Brain microvascular endothelial cell (primary cell): ENCODE measurements around the gene EIF4EBP2.

Source experiments
- DNase-seq: peaks from one replicate; pipeline ENCODE4 v3.0.0-alpha.2; 2020
- H3K27ac ChIP-seq: fragments of 250-450 bp; sonication (Bioruptor Pico); 2 replicates; pipeline ENCODE4 v1.5.1; 2020; ENCODE audit warnings: mild to moderate bottlenecking, moderate library complexity
- H3K27me3 ChIP-seq: fragments of 250-450 bp; sonication (Bioruptor Pico); replicated peaks from 2 replicates; pipeline ENCODE4 v1.5.1; 2020; ENCODE audit warnings: mild to moderate bottlenecking
- H3K36me3 ChIP-seq: fragments of 250-450 bp; sonication (Bioruptor Pico); replicated peaks from 2 replicates; pipeline ENCODE4 v1.5.1; 2020; ENCODE audit warnings: mild to moderate bottlenecking
- H3K4me3 ChIP-seq: 2 replicates; pipeline ENCODE4 v1.5.1; 2011; ENCODE audit warnings: low read depth, mild to moderate bottlenecking, control low read depth, low read length, moderate library complexity
- in situ Hi-C: cut with HindIII; loops from 2 replicates; pipeline ENCODE4 v1.10.0; 2017; ENCODE audit warnings: low sequenced_read_pairs, low pct_ligation_motif_present
- TF ChIP-seq, protein P1 (sequence below): IDR thresholded peaks from 2 replicates; pipeline ENCODE4 v1.5.1; 2011; ENCODE audit warnings: low read depth, mild to moderate bottlenecking, moderate library complexity, low read length, control low read depth, inconsistent platforms; ENCODE audit errors: missing control alignments

Gene EIF4EBP2

DNA sequence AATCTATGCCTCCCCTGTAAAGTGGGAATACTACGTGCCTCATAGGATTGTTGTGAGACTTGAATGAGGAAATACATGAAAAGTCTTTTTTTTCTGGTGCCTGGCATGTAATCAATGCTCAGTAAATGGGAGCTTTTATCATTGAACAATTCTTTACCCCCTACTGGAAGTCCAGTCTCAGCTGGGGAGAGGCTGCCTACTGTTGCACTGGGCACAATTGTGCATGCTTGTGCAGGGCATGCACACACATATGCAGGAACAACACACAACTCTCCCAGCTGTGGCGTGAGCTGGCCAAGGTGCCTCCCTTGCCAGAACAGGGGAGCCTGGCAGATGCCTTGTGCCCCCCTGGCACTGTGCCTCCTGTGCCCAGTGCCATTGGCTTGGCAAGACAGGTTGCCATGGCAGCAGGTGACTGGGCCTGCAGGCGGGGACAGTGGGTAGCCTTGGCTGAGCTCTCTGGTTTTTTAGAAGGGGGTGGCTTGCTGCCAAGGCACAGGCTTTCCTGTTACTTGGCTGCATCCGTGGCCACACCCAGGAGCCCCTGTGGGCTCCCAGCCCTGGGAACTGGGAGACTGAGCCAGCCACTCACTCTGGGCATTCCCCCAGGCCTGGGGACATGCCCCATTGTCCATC, 58.5 kb downstream of the EIF4EBP2 start:
- no peaks in the 10 kb centered on the region for H3K36me3 ChIP-seq
- no peak overlapping the region for H3K4me3 ChIP-seq
- DNase-seq: no peak
- peaks cover 3% of the 10 kb centered on the region for H3K27me3 ChIP-seq
- in situ Hi-C loops: no loop called here
- TF ChIP-seq, protein P1, sequence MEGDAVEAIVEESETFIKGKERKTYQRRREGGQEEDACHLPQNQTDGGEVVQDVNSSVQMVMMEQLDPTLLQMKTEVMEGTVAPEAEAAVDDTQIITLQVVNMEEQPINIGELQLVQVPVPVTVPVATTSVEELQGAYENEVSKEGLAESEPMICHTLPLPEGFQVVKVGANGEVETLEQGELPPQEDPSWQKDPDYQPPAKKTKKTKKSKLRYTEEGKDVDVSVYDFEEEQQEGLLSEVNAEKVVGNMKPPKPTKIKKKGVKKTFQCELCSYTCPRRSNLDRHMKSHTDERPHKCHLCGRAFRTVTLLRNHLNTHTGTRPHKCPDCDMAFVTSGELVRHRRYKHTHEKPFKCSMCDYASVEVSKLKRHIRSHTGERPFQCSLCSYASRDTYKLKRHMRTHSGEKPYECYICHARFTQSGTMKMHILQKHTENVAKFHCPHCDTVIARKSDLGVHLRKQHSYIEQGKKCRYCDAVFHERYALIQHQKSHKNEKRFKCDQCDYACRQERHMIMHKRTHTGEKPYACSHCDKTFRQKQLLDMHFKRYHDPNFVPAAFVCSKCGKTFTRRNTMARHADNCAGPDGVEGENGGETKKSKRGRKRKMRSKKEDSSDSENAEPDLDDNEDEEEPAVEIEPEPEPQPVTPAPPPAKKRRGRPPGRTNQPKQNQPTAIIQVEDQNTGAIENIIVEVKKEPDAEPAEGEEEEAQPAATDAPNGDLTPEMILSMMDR: no peak
- no peak overlapping the region for H3K27ac ChIP-seq

DNA sequence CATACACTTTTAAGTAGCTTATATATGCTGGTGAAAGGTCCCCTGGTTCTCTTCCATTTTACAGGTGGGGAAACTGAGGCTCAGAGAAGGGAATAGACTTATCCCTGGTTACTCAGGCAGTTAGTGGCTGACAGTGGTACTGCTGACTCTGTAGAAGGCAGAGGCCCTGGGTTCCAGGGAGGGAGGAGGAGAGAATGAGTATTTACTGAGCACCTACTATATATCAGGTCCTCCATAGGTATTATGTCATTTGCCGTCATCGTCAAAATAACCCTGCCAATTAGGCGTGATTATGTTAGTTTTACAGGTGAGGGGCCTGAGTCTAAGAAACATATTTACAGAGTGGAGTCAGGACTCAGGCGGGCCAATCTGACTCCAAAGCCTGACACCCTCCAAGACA, 61.3 kb downstream of the EIF4EBP2 start:
- H3K27me3 ChIP-seq: peaks cover 7% of the 10 kb centered on the region
- TF ChIP-seq, protein P1: no peak
- in situ Hi-C loops: no loop called here

DNA sequence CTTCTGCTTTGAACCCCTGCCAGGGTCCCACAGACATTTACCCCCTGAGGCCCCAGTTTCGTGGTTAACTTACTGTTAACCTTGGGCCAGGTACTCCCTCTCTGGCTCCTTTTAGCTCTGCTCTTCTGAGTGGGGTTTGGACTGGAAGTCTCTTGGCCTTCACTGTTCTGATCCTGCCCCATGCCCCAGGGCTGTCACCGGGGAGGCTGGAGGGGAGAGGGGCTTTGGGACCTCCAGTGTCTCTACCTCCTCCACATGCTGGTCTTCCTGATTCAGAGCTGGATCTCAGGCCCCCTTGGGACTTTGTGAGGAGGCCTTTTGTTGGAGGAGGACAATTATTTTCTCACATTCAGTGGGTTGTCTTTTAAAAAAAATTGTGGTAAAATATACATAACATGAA, 61.9 kb downstream of the EIF4EBP2 start:
- TF ChIP-seq, protein P1: no peak
- H3K27ac ChIP-seq: no peak overlapping the region
- H3K27me3 ChIP-seq: peaks cover 7% of the 10 kb centered on the region
- in situ Hi-C loops: no loop called here
- H3K36me3 ChIP-seq: no peaks in the 10 kb centered on the region
- no peak overlapping the region for H3K4me3 ChIP-seq
- no peak for DNase-seq

More for the DNA sequence above, 61.3 kb downstream of the EIF4EBP2 start:
- Histone ChIP-seq H3K36me3 (no peaks in the 10 kb centered on the region), H3K4me3 (no peak overlapping the region), H3K27ac (no peak overlapping the region)
- DNase-seq: no peak

DNA sequence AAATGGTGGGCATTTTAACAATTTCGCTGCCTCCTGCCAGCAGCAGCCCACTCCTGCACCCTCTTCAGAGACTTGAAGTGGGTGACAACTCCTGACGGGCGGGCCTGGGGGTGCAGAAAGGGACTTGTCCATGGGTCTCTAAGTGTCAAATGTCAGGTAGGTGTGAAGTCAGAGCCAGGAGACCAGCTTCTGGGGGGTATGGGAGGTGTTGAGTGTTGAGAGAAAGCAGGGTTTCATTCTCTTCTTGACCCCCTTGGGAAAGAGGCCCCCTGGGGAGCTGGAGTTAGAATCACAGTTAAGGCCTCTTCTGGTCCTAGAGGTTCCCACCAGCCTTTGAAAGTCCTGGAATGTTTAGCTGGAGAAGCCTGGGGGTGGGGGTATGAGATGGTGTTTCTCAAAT, 63.0 kb downstream of the EIF4EBP2 start:
- no peak for DNase-seq
- TF ChIP-seq, protein P1: no peak
- peaks cover 7% of the 10 kb centered on the region for H3K27me3 ChIP-seq
- no peaks in the 10 kb centered on the region for H3K36me3 ChIP-seq
- in situ Hi-C loops: no loop called here
- H3K27ac ChIP-seq: no peak overlapping the region
- H3K4me3 ChIP-seq: no peak overlapping the region

DNA sequence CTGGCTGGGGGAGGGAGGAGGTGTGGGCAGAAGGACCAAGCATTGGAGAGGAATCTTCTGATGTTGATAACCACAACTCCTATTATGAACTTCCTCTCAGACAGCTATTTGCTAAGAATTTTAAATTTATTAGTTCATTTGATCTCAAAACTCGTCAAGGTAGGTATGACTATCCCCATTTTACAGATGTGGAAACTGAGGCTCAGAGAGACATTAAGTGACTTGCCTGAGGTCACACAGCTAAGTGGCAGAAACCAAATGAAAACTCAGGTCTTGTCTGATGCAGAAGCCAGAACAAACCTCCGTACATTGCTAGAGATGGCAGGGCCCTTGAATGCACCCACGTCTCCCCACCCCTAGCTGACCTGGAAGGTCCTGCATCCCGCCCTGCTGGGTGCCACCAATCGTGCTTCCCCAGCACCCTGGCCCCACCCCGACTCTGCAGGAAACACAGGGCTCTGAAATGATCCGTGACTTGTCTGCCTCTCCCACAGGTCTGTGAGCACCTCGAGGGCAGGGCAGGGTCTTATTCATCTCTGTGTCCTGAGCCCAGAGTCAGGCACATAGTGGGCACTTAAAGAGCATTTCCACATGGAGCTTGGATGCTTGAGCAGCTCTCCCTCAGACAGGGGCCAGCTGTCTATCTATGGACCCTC, 69.0 kb downstream of the EIF4EBP2 start:
- Histone ChIP-seq H3K4me3 (no peak overlapping the region), H3K36me3 (no peaks in the 10 kb centered on the region), H3K27ac (no peak overlapping the region), H3K27me3 (peaks cover 4% of the 10 kb centered on the region)
- no peak for DNase-seq
- TF ChIP-seq, protein P1: no peak
- in situ Hi-C loops: no loop called here
